Peyer's patch (tissue), 4 donors: ENCODE data around the gene KIRREL3.

Experiments used
- CTCF ChIP-seq, 6 experiments: fragments of 450-650 bp in 4 of 6; fragments of 200-600 bp in 2 of 6; sonication (generic) in 1 of 6; IDR thresholded peaks; one replicate each; pipeline ENCODE4 v1.5.1; 2017 to 2019; ENCODE audit warnings: antibody characterized with exemption in 6 of 6, mild to moderate bottlenecking in 3 of 6, moderate library complexity in 1 of 6
- POLR2A ChIP-seq, 2 donors: fragments of 450-650 bp; IDR thresholded peaks; one replicate each; pipeline ENCODE4 v1.5.1; 2017; ENCODE audit warnings: antibody characterized with exemption in 2 of 2, mild to moderate bottlenecking in 2 of 2, moderate library complexity in 2 of 2

DNA sequence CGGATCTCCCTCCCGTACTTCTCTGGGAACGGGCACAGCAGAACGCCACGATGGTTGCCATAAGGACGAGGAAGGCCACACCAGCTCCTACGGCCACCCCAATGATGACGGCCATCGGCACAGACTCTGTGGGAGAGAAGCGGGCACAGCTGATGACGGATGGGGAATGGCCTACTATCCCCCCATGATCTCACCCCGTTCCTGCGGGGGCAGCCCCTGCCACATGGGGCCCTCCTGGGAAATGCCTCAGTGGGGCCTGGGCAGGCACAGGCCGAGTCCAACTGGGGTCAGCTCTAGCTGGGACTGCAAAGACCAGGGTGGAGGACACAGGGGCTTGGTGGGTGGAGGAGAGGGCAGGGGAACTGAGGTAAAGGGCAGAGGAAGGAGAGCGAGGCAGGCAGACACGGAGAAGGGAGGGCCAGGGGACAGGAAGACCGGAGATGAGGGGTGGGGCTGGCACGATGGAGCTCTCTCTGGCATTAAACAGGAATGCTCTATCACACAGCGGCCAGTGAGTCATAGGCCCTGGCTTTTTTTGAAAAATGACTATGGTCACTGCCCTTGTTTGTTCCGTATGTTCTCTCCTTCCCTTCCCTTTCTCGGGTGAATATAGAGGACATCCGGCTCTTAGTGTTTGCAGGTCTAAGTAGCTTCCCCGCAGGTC is 569.0 kb downstream of the KIRREL3 start:
- no peak for TF ChIP-seq CTCF (IDR thresholded peaks at IDR 0.05)
- TF ChIP-seq POLR2A (IDR thresholded peaks at IDR 0.05): no peak
